Islet precursor cell (in vitro differentiated cells): ENCODE measurements around the gene SH3GLB2.

Experiments used
- DNase-seq: peaks from one replicate; pipeline ENCODE4 v3.0.0-alpha.2; 2018

SH3GLB2 gene

DNA sequence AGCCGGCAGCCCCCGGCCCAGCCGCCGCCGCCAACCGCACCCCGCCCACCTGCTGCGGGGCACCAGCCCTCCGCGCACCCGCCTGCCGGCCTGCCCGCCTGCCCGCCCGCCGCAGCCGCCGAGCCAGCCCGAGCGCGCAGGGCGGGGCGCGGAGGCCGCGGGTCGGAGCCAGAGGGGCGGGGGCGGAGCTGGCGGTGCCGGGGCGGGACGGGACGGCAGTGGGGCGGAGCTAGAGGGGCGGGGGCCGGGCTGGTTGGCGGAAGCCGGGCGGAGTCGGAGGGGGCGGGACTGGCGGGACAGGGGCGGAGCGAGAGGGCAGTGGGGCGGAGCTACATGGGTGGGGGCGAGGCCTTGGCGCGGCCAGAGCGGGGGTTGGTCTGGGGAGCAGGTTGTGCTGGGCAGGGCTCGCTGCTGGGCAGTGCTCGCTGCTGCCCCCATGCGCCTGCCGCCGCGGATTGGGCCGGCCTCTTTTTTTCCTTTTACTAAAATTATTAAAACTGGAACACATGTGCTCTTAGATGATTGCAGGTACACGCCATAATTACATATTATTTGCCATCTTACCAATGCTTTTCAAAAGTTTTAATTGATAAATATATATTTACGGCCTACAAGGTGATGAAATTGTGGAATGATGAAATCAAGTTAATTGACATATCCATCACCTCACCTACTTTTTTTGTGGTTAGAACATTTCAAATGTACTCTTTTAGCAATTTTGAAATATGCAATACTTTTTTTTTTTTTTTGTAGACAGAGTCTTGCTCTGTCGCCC is at the start of gene SH3GLB2:
Gene SH3GLB2, minus strand, starts transcription at position 140 of the 775 bp plus-strand sequence. CDS start 177 bp downstream, outside the sequence.
- DNase-seq, result peak; percentile 98

DNA sequence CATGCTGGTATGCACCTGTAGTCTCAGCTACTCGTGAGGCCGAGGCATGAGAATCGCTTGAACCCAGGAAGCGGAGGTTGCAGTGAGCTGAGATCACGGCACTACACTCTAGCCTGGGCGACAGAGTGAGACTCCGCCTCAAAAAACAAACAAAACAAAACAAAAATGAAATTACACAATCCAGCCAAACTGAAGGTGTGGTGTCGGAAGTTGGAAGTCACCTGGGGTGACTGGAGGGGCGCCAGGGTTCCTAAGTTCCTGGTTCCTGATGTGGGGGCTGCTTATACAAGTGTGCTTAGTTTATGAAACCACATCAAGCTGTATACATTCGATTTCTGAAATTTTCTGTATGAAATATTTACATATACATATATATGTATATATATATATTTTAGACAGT is 49.1 kb upstream of the SH3GLB2 start:
- DNase-seq, result no peak

DNA sequence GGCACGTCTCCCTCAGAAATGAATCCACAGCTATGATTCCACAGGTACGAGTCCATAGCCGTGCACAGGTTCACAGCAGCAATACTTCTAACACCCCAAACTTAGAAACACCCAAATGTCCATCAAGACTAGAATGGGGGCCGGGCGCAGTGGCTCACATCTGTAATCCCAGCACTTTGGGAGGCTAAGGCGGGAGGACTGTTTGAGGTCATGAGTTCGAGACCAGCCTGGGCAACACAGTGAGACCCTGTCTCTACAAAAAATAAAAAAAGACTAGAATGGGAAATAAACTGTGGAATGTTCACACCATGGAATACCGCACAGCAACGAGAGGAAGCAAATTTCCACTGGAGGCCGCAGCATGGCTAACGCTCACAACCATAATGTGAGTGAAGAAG is 48.5 kb upstream of the SH3GLB2 start:
- DNase-seq, result no peak

DNA sequence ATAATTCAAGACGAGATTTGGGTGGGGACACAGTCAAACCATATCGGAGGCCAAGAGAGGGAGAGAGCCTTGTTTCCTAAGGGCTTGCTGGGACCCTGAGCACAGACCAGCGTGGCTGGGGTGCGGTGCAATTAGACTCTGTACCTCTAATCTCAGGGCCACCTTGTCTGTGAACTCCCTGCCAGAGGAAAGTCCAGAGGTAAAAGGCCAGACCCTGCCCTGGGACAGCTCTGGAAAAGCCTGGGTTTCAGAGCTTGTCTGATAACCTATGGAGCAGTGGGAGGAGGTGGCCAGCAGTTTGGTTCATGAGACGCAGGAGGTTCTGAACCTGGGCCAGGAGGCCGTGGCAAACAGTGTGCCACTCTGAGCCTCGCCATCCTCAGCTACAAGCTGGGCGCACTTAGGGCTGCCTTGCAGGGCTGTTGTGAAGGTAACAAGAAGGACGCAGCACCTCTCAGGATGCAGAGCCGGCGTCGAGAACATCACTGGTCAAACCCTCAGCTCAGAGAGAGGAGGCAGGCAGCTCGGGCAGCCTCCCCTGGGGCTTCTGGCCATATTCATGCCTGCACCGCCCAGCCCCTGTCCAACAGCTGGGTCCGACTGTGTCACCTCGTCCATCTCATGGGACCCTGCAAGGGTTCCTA is 48.0 kb upstream of the SH3GLB2 start:
- DNase-seq, result no peak

DNA sequence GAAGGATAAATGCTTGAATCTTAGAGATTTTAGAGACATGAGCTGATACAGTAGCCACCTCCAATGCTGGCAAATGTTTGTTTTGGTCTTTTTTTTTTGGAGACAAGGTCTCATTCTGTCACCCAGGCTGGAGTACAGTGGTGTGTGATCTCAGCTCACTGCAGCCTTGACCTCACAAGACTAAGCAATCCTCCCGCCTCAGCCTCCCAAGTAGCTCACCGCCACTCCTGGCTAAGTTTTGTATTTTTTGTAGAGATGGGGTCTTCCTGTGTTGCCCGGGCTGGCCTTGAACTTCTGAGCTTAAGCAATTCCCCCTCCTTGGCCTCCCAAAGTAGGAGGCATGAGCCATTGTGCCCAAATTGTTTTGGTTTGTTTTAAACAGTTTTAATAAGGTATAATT is 46.0 kb upstream of the SH3GLB2 start:
- no peak for DNase-seq

DNA sequence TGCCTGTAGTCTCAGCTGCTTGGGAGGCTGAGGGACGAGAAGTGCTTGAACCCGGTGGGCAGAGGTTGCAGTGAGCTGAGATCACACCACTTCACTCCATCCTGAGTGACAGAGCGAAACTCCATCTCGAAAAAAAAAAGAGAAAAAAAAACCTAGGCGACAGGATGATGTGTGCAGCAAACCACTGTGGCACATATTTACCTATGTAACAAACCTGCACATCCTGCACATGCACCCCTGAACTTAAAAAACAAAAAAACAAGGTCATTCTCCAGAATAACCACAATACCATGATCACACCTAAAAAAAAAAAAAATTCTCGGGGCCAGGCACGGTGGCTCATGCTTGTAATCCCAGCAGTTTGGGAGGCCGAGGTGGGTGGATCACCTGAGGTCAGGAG is 45.3 kb upstream of the SH3GLB2 start:
- no peak for DNase-seq

DNA sequence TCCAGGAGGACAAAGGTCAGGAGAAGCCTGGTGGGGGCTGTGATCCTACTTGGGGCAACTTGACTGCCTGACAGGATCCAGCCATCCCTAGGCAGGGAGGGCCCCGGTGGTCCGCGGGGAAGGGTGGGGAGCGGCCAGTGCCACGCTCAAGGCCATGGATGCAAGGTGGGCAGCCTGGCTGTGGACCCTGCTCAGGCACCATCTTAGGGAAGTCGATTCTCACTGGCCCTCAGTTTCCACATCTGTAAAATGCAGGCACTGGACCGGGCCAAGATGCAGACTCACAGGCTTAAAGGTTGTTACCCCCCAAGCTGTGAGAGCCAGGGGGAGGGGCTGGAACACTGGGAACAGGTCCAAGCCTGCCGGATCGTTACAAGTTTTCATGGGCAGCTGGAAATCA is 44.0 kb upstream of the SH3GLB2 start:
- DNase-seq, result no peak

DNA sequence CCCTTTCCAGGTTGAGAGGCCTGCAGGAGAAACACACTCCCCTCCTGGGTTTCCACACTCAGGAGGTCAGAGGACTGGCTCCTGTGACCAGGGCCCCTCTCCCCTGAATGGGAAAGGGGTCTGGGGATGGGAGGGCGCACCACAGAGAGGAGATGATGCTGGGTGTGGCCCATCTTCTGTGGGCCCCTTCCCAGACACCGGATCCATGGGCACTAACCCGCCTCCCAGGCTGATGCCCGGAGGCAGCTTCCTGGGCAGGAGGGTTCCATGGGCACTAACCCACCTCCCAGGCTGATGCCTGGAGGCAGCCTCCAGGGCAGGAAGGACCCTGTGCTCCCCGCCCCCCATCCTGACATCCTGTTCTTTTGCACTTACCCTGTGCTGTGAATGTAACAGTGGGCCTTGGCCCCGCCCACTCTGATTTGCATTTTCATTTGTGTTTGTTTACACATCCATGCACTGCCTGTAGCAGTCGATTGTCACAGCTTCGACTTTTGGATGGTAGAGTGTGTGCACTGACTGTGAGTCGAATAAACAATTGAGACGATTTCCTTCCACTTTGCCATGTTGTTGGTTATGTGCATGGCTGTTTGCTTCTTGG is 43.5 kb upstream of the SH3GLB2 start:
- no peak for DNase-seq

DNA sequence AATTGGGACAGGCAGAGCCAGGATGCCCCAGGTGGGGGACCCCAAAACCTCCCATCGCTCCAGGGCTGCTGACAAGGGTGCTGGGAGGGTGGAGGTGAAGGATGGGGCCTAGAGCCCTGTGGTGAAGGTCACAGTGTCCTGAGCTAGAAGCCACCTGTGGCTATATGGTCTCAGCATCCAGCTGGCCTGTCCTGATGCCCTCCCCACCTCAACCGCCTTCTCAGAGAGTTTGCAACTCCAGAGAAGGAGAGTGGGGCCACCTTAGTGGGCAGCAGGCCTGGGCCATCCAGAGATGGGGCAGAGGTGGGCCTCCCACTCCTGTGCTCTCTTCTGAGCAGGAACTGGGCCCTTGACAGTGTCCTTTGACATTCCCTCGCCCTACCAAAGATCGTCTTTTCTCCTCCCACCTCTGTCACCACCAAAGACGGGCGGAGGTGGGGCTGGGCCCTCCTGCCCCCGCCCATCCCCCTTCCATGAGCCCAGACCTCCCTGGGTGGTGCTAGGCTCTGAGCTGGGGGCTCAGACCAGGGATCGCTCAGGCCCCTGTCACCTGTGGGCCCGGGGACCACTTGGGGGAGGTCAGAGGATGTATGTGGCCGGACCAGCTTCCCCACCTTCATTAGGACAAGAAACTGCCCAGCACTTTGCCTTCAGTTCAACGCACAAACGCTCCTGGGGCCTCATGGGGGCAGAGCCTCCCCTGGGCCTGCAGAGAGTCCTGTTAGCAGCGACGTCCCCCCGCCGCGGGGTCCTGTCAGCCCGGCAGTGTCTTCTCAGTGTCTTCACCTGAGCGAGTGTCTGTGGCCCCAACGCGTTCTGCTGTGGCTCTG is 42.8 kb upstream of the SH3GLB2 start:
- DNase-seq, result no peak

DNA sequence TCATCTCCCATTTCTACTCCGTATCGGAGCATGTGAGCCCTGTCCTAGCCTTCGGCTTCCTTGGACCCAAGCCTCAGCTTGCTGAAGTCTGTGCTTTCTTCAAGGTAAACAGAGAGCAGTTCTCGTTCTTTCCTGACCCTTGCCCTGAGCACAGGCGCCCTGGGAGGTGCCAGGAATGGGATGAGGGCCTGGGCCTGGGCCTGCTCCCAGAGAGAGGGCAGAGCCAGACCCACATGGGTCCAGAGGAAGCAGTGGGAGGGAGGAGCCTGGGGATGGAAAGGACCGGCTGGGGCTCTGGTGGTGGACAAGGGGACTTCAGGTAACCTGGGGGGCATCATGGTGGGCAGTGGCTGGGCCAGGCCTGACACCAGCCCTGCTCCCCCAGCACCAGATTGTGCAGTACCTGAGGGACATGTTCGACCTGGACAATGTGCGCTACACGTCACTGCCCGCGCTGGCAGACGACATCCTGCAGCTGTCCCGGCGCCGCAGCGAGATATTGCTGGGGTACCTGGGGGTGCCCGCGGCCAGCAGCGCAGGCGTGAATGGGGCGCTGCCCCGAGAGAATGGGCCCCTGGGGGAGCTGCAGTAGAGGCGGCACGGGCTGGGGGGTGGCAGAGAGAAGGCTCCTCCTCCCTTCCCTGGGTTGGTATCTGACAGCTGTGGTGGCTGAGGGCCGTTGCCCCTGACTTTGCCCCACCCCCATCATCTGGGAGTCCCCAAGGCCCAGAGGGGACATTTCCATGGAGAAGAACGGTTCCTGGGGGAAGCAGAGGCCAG is 41.9 kb upstream of the SH3GLB2 start:
- no peak for DNase-seq

DNA sequence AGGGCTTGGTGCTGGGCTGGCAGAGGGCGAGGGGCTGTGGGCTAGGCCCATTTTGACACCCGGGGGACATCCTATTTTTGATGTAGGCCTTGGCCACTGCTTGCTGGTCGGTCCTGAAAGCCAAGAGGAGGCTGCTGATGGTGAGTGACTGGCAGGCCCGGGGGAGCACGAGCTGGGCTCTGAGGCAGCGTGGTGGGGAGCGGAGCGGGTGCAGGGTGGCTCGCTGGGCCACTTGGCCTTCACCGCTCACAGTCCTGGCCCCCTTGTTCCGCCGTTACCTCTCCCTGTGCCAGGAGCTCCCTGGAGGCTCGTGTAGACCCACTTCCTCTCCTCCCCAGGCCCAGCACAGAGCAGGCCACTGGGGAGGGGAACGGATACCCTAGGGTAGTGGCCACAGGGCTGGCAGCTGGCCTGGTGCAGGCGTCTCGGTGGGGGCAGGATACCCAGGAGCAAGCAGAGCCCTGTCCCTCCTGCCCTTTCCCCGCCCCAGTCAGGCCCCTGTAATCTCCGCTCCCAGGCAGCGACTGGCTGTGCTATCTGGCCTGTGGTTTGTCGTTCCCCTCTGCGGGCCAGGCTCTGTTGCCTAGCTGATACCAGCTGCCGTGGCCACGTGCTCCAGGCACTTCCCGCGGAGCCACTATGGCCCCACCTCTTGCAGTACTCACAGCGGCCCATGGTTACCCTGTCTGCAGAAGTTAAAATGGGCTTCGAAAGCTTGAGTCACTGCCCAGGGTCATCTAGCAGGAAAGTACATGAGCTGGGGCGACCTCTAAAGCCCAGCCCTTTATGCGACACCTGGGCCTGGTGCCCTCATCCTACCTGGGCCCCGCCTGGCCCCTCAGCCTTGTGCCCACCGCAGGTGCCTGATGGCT is 41.1 kb upstream of the SH3GLB2 start:
- peak; percentile 72 for DNase-seq

DNA sequence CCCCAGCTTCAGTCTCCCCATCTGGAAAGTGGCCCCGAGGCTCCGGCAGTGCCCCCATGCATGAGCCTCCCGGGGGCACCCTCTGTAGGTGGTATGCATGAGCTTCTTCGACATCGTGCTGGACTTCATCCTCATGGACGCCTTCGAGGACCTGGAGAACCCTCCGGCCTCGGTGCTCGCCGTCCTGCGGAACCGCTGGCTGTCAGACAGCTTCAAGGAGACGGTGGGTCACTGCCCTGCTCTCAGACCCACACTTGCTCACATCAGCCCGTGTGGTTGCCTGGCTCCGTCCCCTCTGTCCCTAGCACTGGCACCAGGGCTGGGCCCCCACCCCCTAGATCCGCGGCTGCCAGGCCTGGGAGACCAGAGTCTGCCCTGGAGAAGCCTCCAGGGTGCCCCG is 40.0 kb upstream of the SH3GLB2 start:
- DNase-seq, result no peak

DNA sequence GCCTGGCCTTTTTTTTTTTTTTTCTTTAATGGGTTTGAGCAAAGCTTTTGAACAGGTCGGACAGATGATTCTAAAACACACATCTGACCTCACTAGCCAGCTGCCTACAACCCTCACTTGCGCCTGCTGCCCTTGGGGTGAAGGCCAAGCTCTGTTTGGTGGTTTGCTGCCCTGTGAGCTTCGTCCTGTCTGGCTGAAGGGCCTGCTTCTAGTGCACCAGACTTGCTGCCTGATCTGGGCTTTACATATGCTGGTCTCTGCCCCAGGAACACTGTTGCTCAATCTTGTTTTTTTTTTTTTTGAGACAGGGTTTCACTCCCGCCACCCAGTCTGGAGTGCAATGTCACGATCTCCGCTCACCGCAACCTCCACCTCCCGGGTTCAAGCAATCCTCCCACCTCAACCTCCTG is 36.4 kb upstream of the SH3GLB2 start:
- DNase-seq, result no peak

DNA sequence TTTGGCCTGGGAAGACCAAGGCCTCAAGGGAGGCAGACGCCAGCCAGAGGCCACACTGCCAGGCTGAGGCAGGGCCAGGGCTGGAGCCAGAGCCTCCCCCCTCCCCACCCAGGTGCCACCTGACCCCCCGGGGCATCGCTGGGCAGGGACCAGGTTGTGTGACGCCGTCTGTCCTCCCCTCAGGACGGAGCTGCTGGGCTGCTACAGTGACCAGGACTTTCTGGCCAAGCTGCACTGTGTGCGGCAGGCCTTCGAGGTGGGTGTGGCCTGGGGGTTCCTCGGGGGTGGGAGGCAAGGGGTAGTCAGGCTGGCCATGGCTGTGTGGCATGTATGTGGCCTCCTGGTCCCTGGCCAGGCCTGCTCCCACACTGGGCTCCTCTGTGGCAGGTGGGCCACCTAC is 34.9 kb upstream of the SH3GLB2 start:
- no peak for DNase-seq

DNA sequence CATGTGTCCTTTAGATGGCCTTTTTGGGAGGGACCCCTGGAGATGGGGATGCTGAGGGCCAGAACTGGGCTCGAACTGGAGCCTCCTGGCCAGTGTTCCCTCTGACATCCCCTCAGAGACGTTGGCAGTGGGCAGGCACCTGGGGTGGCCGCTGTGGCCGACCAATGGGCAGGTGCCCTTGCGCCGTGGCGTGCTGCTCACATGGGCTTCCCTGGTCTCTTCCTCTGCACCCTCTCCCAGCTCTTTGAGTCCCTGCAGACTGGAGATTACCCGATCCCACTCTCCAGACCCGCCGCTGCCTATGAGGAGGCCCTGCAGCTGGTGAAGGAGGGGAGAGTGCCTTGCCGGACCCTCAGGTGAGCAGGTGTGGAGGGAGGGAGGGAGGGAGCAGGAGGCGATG is 32.9 kb upstream of the SH3GLB2 start:
- no peak for DNase-seq

DNA sequence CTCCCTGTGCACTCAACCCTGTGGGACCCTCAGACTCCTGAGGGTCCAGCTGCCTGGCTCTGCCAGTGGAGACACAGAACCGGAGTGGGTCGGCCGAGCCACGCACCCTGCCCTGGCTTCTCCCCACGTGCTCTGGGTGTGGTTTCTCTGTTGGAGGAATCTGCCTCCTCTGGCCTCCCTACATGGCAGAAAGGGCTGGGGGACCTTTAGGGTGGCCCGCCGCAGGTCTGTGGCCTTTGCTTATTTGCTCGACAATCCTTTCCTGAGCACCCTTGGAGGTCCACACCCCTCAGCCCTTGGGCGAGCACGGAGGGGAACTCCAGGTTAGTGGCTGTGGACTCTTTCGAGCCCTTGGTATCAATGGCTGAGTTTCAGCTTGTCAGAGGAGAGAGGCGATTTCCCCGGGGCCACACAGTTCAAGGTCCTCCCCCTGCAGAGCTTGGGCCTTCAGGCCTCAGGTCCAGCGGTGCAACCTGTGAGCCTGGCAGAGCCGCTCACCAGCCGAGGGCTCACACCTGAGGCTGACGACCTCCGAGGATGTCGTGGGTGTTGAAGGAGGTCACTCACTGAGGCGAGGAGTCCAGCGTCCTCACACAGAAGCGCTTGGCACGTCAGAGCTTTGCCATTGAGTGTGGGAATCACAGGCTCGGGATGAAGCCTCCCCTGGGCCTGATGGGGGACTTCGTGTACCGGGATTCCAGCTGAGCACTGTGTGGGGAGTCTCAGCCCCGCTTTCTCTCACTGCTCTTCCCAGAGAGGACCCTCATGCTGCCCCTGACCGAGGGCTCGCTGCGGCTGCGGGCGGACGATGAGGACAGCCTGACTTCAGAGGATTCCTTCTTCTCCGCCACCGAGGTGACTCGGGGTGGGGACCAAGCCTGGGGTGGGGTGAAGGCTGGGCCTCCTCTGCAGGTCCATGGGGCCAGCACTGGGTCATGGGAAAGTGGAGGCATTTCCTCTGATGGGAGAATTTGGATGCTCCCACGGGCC is 32.0 kb upstream of the SH3GLB2 start:
- DNase-seq, result peak; percentile 45

DNA sequence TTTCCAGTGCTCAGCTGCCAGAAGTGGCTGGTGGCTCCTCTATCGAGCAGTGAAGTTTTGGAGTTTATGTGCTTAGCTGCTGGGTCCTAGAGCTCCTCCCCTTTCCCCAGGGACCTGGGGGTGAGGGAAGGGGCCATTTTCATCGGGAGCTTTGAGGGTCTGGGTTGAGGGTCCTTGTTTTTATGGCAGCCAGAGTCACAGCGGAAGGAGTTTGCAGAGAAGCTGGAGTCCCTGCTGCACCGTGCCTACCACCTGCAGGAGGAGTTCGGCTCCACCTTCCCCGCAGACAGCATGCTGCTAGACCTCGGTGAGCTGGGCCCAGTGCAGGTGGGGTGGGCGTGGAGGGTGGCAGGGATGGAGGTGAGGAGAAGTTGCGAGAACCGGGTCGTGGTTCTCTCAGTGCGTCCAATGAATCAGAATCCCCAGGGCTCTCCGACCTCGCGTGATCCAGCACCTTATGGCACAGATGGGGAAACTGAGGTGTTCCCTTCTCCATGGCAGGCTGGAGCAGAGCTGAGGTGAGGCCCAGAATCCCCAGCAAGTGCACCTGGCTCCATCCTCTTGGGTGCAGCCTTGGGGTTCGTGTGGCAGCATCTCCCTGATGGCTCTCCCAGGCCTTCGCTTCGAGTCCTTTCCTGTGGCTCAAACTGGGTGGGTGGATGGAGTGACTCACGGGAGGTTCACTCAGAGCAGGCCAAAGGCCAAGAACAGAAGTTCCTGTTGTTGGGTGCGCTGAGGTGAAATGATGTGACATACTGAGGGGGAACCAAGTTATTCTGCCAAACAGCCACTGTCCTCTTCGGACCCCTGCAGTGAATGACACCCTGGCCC is 31.0 kb upstream of the SH3GLB2 start:
- DNase-seq, result no peak

DNA sequence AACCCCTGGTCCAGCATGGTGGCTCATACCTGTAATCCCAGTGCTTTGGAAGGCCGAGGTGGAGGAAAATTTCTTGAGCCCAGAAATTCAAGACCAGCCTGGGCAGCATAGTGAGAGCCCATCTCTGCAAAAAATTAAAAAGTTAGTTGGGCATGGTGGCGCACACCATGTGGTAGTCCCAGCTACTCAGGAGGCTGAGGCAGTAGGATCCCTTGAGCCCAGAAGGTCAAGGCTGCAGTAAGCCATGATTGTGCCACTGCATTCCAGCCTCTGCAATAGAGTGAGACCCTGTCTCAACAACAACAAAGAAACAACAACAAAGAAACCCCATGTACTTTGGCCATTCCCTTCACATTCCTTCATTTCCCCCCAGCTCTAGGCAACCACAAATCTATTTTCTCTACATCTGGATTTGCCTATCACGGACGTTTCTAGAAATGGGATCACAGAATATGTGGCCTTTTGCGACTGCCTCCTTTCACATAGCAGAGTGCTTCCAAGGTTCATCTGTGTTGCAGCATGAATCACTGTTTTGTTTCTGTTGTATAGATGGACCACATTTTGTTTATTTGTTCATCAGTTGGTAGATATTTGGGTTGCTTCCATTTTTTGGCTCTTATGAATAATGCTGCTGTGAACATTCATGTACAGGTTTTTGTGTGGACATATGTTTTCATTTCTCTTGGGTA is 26.2 kb upstream of the SH3GLB2 start:
- DNase-seq, result no peak

DNA sequence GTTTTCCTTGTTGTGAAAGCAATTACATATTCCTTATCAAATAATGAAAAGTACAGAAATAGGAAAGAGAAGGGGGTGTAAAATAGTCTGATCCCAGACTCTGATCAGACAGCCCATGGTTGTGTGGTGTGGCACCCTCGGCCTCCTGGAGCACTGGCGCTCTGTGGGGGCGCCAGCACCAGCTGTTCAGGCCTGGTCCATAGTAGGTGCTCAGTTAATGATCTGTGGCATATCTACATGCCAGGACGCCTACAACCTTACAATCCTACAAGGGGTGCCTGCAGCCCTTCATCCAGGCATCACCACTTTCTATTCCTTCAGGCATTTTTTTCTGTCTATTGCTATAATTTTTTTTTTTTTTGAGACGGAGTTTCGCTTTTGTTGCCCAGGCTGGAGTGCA is 24.9 kb upstream of the SH3GLB2 start:
- no peak for DNase-seq
